B cell (primary cell): ENCODE measurements around the gene ZER1. TPM values are rescaled to one million over a fixed set of nuclear protein-coding genes. Genes with fewer than 3 reads are reported as not detected.

Source experiments
- ATAC-seq: fragments of 200-7000 bp; cut with Tn5 transposase; one replicate; pipeline ENCODE4 v1.10.0; 2021; ENCODE audit warnings: low read depth, mild to moderate bottlenecking, moderate number of reproducible peaks, moderate library complexity
- CTCF ChIA-PET: fragments of 350-600 bp; sonication (Branson Sonifier 250); formaldehyde crosslinking; loops from one replicate; lab custom pipeline; 2021; ENCODE audit warnings: antibody characterized with exemption, inconsistent platforms; lab: Charles Lee
- POLR2A ChIA-PET: fragments of 350-600 bp; sonication (Branson Sonifier 250); formaldehyde crosslinking; loops from one replicate; lab custom pipeline; 2021; ENCODE audit warnings: antibody characterized with exemption; lab: Charles Lee
- DNase-seq: peaks from one replicate; pipeline ENCODE4 v3.0.0; 2013
- H2AFZ ChIP-seq: 2 replicates; pipeline ENCODE4 v1.6.1; 2012; ENCODE audit warnings: mild to moderate bottlenecking, low read depth, low read length; ENCODE audit not compliant: insufficient read depth, poor library complexity, severe bottlenecking
- H3K27ac ChIP-seq, 2 donors: 1 replicate in 1 of 2; 2 replicates in 1 of 2; pipeline ENCODE4 v1.5.1; 2012 to 2013; ENCODE audit warnings: low read length in 2 of 2, mild to moderate bottlenecking in 2 of 2, moderate library complexity in 1 of 2
- H3K27me3 ChIP-seq, 4 experiments: fragments of 200-600 bp in 1 of 4; sonication (generic) in 1 of 4; replicated peaks in 1 of 4; 1 replicate in 2 of 4; 2 replicates in 2 of 4; pipeline versions ENCODE4 v1.6.1 to v1.7.0; 2013 to 2016; ENCODE audit warnings: low read length in 3 of 4, mild to moderate bottlenecking in 2 of 4, mixed read lengths in 1 of 4, moderate library complexity in 1 of 4; ENCODE audit not compliant: insufficient read depth in 4 of 4, control insufficient read depth in 3 of 4; ENCODE audit errors: control extremely low read depth in 1 of 4
- H3K36me3 ChIP-seq, 2 experiments: replicated peaks in 1 of 2; 1 replicate in 1 of 2; 2 replicates in 1 of 2; pipeline versions ENCODE4 v1.6.1 to v1.7.1; 2013; ENCODE audit warnings: low read length in 1 of 2; ENCODE audit not compliant: insufficient read depth in 2 of 2, control insufficient read depth in 1 of 2; ENCODE audit errors: control extremely low read depth in 1 of 2, extremely low read depth in 1 of 2
- H3K4me1 ChIP-seq, 2 donors: fragments of 200-600 bp in 1 of 2; sonication (generic) in 1 of 2; 1 replicate in 1 of 2; 2 replicates in 1 of 2; pipeline versions ENCODE4 v1.5.1 to v1.6.1; 2013 to 2017; ENCODE audit warnings: low read length in 2 of 2; ENCODE audit not compliant: control insufficient read depth in 2 of 2, insufficient read depth in 2 of 2
- H3K4me2 ChIP-seq: replicated peaks from 2 replicates; pipeline ENCODE3; 2012; ENCODE audit warnings: mild to moderate bottlenecking, low read depth, low read length; ENCODE audit not compliant: poor library complexity, severe bottlenecking
- H3K4me3 ChIP-seq, 5 experiments: fragments of 200-600 bp in 1 of 5; sonication (generic) in 1 of 5; 1 replicate in 3 of 5; 2 replicates in 2 of 5; pipeline versions ENCODE4 v1.5.1 to v1.7.0; 2011 to 2016; ENCODE audit warnings: low read length in 4 of 5, mild to moderate bottlenecking in 4 of 5, low read depth in 2 of 5, control low read depth in 1 of 5, moderate library complexity in 1 of 5; ENCODE audit not compliant: insufficient read depth in 1 of 5; ENCODE audit errors: control extremely low read depth in 1 of 5, extremely low read depth in 1 of 5
- H3K79me2 ChIP-seq: fragments of 200-600 bp; sonication (generic); one replicate; pipeline ENCODE4 v1.6.0; 2016; ENCODE audit warnings: low read length; ENCODE audit not compliant: control insufficient read depth, insufficient read depth
- H3K9ac ChIP-seq: fragments of 200-600 bp; sonication (generic); 2 replicates; pipeline ENCODE4 v1.6.1; 2017; ENCODE audit warnings: mild to moderate bottlenecking, low read length, moderate library complexity
- H3K9me3 ChIP-seq, 3 donors: one replicate each; pipeline versions ENCODE4 v1.6.1 to v1.7.1; 2013; ENCODE audit warnings: low read length in 2 of 3; ENCODE audit not compliant: control insufficient read depth in 2 of 3, insufficient read depth in 1 of 3; ENCODE audit errors: control extremely low read depth in 1 of 3
- H4K20me1 ChIP-seq: 2 replicates; pipeline ENCODE4 v1.6.0; 2012; ENCODE audit warnings: mild to moderate bottlenecking, low read length; ENCODE audit not compliant: insufficient read depth, control insufficient read depth, poor library complexity, severe bottlenecking
- H3K27ac Mint-ChIP-seq: one replicate; pipeline ENCODE4 v1.8.0; 2021; ENCODE audit warnings: mixed read lengths
- H3K27me3 Mint-ChIP-seq: one replicate; pipeline ENCODE4 v1.8.0; 2021; ENCODE audit warnings: mixed read lengths
- H3K4me1 Mint-ChIP-seq: one replicate; pipeline ENCODE4 v1.8.0; 2021; ENCODE audit warnings: mixed read lengths
- H3K4me3 Mint-ChIP-seq: one replicate; pipeline ENCODE4 v1.8.0; 2021; ENCODE audit warnings: mixed read lengths
- H3K9me3 Mint-ChIP-seq: one replicate; pipeline ENCODE4 v1.8.0; 2022; ENCODE audit warnings: mixed read lengths; ENCODE audit not compliant: insufficient read depth
- CTCF ChIP-seq: fragments of 200-600 bp; IDR thresholded peaks from one replicate; pipeline ENCODE4 v1.8.0; 2022; ENCODE audit warnings: antibody characterized with exemption, mild to moderate bottlenecking
- EZH2 ChIP-seq: IDR thresholded peaks from 2 replicates; pipeline ENCODE4 v1.6.1; 2012; ENCODE audit warnings: borderline replicate concordance, low read depth, mild to moderate bottlenecking, moderate library complexity, low read length; ENCODE audit not compliant: insufficient read depth, poor library complexity, severe bottlenecking
- WGBS: methylation state at CpG from one replicate; pipeline ENCODE4 v1.1.5; 2013; ENCODE audit warnings: missing lambda C conversion rate; ENCODE audit not compliant: insufficient coverage; 5-methylcytosine and 5-hydroxymethylcytosine counted together
- intact Hi-C: fragments of 100-400 bp; cut with micrococcal nuclease; formaldehyde crosslinking; loops from one replicate; pipeline ENCODE4 v1.10.0; 2022
- polyA plus RNA-seq: library from polyadenylated mRNA; depleted of rRNA; stranded (reverse); fragments of >200 nt; gene quantifications from 2 replicates; pipeline ENCODE4 v1.2.3, GENCODE V29; 2012
- total RNA-seq, 2 donors: library from RNA; stranded (reverse); fragments of 120-200 nt in 1 of 2; gene quantifications; 1 replicate in 1 of 2; 2 replicates in 1 of 2; pipeline versions ENCODE4 v1.2.3 to v1.2.4, GENCODE V29; 2013 to 2022

Gene ZER1
- total and polyA plus RNA-seq, 2 donors (not counting 1 experiment from before 2014, with no cell fraction given): 26.9 to 42.2 TPM

- no peaks in the 10 kb centered on the region for H3K9me3 Mint-ChIP-seq
- H3K9ac ChIP-seq: peak within 1 kb of the TSS; percentile 93
- peak within 1 kb of the TSS; percentile 94 for H2AFZ ChIP-seq
- H3K4me1 ChIP-seq: peaks cover 18 to 23% of the 10 kb centered on the region in 2 donors
- ATAC-seq (peak; percentile 97), DNase-seq (peak; percentile 99)
- peak within 1 kb of the TSS; percentile 66 to 82 for H3K27ac ChIP-seq
- H3K27me3 ChIP-seq: no peaks in the 10 kb centered on the region
- POLR2A ChIA-PET: interaction anchor here (0.5 to 1.2 kb wide), 6 partner anchors 22 to 268 kb away, joined by 3 to 9 read pairs (median 3); partner anchors contain the start of genes PKN3 and SPTAN1
- no peaks in the 10 kb centered on the region for H4K20me1 ChIP-seq
- H3K27me3 Mint-ChIP-seq: no peaks in the 10 kb centered on the region
- H3K79me2 ChIP-seq: peaks cover 8% of the 10 kb centered on the region
- intact Hi-C loops: loop anchor here (1.0 to 5.0 kb wide), 8 partner anchors 21 to 1078 kb away; partner anchors contain the start of genes DYNC2I2, ENDOG, SET and SPTAN1
- WGBS: 1% methylated on average over 65 of the region's 68 CpGs
- CTCF ChIA-PET: interaction anchor here (0.6 to 1.7 kb wide), 8 partner anchors 22 to 206 kb away, joined by 3 to 9 read pairs (median 4); partner anchors contain the start of genes ENDOG and PKN3
- H3K36me3 ChIP-seq: peaks cover 0 to 13% of the 10 kb centered on the region in 2 experiments
- peak within 1 kb of the TSS; percentile 91 for H3K27ac Mint-ChIP-seq
- H3K4me2 ChIP-seq: peak within 1 kb of the TSS; percentile 87
- H3K4me3 Mint-ChIP-seq: peak within 1 kb of the TSS; percentile 97
- H3K9me3 ChIP-seq: no peaks in the 10 kb centered on the region
- H3K4me1 Mint-ChIP-seq: peaks cover 31% of the 10 kb centered on the region
- no peak for TF ChIP-seq EZH2
- peak within 1 kb of the TSS; percentile 62 to 96 (median 92) for H3K4me3 ChIP-seq
These were observed 47.6 kb downstream of the ZER1 start, which contains the start of gene ZDHHC12 for GRCh38 chr9:128723866-128724743. TSS of gene ZDHHC12 (minus strand) at chr9:128724127. CDS start at chr9:128724093, 34 bp downstream.

- peaks cover 0 to 13% of the 10 kb centered on the region in 2 experiments for H3K36me3 ChIP-seq
- CTCF ChIA-PET: interaction anchor here (0.8 to 1.7 kb wide), 5 partner anchors 22 to 207 kb away, joined by 3 to 9 read pairs (median 5); partner anchors contain the start of genes ENDOG and PKN3
- 26% methylated on average over 7 of the region's 7 CpGs for WGBS
- H2AFZ ChIP-seq: peak overlapping the region; percentile 94
- H3K27ac ChIP-seq: peak overlapping the region; percentile 66 to 82
- TF ChIP-seq EZH2 (no peak), CTCF (no peak)
- peak overlapping the region; percentile 97 for H3K4me3 Mint-ChIP-seq
- no peaks in the 10 kb centered on the region for H3K27me3 ChIP-seq
- intact Hi-C loops: loop anchor here (5.0 kb wide), 1 partner anchor 1079 kb away; the partner anchor contains the start of gene TOR1B
- ATAC-seq (no peak), DNase-seq (no peak)
- H3K4me2 ChIP-seq: peak overlapping the region; percentile 87
- peaks cover 18 to 23% of the 10 kb centered on the region in 2 donors for H3K4me1 ChIP-seq
- H3K9ac ChIP-seq: peak overlapping the region; percentile 93
- POLR2A ChIA-PET: interaction anchor here (0.6 to 1.2 kb wide), 3 partner anchors 21 to 39 kb away, joined by 3 to 6 read pairs (median 3); partner anchors contain the start of gene PKN3
- H3K27me3 Mint-ChIP-seq: no peaks in the 10 kb centered on the region
- H3K4me3 ChIP-seq: peak overlapping the region; percentile 23 to 96 (median 92)
- H3K79me2 ChIP-seq: peaks cover 8% of the 10 kb centered on the region
- H3K9me3 Mint-ChIP-seq: no peaks in the 10 kb centered on the region
- H3K9me3 ChIP-seq: no peaks in the 10 kb centered on the region
- H4K20me1 ChIP-seq: no peaks in the 10 kb centered on the region
- peak overlapping the region; percentile 91 for H3K27ac Mint-ChIP-seq
- peaks cover 31% of the 10 kb centered on the region for H3K4me1 Mint-ChIP-seq
These were observed 48.3 kb downstream of the ZER1 start for GRCh38 chr9:128723352-128723865.
